Peyer's patch (tissue), 4 donors: ENCODE measurements around the gene TMEM59L.

ENCODE experiments used
- CTCF ChIP-seq, 6 experiments: fragments of 450-650 bp in 4 of 6; fragments of 200-600 bp in 2 of 6; sonication (generic) in 1 of 6; IDR thresholded peaks; one replicate each; pipeline ENCODE4 v1.5.1; 2017 to 2019; ENCODE audit warnings: antibody characterized with exemption in 6 of 6, mild to moderate bottlenecking in 3 of 6, moderate library complexity in 1 of 6
- POLR2A ChIP-seq, 2 donors: fragments of 450-650 bp; IDR thresholded peaks; one replicate each; pipeline ENCODE4 v1.5.1; 2017; ENCODE audit warnings: antibody characterized with exemption in 2 of 2, mild to moderate bottlenecking in 2 of 2, moderate library complexity in 2 of 2

- no peak for TF ChIP-seq CTCF (IDR thresholded peaks at IDR 0.05)
- no peak for TF ChIP-seq POLR2A (IDR thresholded peaks at IDR 0.05)
Measured at GRCh38 chr19:18670312-18670711, 57.6 kb downstream of the TMEM59L start.
